ENCODE data around the gene LRRC71. TPM values are rescaled to one million over a fixed set of nuclear protein-coding genes. Genes with fewer than 3 reads are reported as not detected.

LRRC71 gene
- not detected in 2 replicates for total RNA-seq (2014; rRNA removed; shearing (Covaris generic))

DNA sequence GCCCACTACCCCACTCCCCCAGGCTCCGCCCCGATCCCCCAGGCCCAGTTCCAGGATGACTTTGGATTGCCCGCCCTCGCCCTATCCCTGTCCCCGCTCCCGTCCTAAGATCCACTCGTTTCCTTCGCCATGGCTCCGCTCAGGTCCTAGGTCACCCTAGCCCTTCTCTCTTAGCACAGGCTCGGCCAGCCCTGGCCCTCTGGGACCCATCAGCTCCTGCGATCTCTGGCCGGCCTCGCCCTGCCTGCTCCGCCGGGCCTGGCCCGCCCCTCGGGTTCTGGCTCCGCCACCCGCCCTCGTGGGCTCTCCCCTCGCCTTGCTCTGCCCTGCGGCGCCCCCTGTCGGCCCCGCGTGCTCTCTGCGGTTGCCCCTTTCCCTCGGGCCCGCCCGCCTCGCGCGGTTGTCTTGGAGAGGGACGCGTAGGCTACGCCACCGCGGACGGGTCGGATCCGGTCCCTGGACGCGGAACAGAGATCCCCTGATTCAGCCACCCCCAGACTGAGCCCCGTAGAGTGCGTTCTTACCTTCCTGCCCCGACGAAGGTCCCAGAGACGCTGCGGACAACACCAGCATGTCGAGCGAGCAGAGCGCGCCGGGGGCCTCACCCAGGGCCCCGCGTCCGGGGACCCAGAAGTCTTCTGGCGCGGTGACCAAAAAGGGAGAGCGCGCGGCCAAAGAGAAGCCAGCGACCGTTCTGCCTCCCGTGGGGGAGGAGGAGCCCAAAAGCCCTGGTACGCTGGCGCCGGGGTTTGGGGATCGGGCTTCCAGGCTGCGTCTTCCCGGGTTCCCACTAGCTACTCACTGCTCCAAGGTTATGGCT is at the start of gene LRRC71:
Gene LRRC71, plus strand, starts transcription at position 400 of the 820 bp plus-strand sequence. Its CDS starts 172 bp downstream, at position 572.
- DNase-seq (ENCODE audit: low read depth): peak; percentile 87

DNA sequence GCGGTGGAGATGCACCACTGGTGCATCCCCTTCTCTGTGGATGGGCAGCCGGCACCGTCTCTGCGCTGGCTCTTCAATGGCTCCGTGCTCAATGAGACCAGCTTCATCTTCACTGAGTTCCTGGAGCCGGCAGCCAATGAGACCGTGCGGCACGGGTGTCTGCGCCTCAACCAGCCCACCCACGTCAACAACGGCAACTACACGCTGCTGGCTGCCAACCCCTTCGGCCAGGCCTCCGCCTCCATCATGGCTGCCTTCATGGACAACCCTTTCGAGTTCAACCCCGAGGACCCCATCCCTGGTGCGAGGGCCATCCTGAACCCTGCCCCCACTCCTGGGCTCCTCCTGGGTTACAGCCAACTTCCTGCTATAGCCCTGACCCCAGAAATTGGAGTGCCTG is 46.8 kb upstream of the LRRC71 start:
- DNase-seq (ENCODE audit: low read depth): no peak

DNA sequence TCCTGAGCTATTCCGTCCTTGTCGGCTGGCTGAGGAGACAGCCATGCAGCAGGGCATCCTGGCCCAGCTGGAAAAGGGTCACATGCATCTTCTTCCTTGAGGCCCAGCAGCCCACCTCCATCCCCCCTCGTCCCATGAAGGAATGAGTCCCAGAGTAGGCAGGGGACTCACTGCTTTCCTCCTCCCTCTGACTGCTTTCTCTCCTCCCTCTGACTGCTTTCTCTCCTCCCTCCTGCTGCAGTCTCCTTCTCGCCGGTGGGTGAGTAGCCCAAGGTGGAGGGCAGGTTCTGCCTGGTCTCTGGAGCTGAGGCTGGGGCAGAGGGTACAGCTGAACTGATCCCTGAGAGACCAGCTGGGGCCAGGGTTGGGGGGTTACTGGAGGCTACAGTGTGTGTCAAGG is 46.3 kb upstream of the LRRC71 start:
- DNase-seq (ENCODE audit: low read depth): no peak

DNA sequence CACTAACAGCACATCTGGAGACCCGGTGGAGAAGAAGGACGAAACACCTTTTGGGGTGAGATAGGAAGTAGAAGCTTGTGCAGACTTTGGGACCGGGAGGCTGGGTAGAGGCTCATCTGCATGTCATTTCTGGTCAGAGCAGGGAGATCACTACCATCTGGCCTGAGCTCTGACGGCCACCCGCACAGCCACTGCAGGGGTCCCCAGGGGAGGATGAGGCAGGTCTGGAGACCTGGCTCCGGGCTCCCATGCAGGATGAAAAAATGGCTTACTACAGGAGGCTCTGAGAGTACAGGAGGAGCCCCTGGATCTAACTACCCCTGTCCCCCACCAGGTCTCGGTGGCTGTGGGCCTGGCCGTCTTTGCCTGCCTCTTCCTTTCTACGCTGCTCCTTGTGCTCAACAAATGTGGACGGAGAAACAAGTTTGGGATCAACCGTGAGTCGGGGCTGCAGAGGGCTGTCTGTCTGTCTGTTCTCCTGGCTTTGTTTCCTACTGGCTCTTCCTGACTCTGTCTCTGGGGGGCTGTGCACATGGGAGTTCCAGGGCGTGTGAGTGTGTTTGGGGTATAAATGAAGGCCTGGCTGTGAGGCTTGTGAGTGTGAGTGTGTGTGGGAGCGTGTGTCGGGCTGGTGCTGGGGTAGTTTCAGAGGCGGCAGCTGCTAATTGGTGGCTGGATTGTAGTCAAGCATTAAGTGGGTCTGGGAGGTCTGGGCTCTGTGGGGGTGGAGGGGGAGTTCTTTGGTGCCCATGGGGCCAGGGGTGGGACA is 45.7 kb upstream of the LRRC71 start:
- no peak for DNase-seq (ENCODE audit: low read depth)

DNA sequence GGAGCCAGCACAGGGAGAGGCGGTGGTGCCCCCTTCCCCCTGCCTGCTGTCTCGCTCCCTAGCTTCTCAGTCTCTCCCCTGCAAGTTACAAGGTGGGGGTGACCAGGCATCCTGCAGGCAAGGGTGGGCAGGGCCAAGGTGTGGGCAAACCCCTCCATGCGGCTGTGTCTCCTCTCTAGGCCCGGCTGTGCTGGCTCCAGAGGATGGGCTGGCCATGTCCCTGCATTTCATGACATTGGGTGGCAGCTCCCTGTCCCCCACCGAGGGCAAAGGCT is 45.2 kb upstream of the LRRC71 start:
- DNase-seq (ENCODE audit: low read depth): no peak

DNA sequence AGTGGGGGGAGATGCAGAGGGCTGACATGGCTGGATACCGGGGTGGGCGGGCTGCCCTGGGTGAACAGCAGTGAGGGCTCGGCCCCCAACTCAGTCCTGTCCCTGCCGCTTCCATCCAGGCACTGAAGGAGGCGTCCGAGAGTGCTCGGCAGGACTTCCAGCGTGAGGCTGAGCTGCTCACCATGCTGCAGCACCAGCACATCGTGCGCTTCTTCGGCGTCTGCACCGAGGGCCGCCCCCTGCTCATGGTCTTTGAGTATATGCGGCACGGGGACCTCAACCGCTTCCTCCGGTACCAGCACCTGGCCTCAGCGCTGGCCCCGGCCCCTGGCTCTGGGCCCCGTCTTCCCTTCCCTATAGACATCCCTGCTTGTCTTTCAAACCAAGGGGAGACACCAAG is 44.2 kb upstream of the LRRC71 start:
- DNase-seq (ENCODE audit: low read depth): no peak

DNA sequence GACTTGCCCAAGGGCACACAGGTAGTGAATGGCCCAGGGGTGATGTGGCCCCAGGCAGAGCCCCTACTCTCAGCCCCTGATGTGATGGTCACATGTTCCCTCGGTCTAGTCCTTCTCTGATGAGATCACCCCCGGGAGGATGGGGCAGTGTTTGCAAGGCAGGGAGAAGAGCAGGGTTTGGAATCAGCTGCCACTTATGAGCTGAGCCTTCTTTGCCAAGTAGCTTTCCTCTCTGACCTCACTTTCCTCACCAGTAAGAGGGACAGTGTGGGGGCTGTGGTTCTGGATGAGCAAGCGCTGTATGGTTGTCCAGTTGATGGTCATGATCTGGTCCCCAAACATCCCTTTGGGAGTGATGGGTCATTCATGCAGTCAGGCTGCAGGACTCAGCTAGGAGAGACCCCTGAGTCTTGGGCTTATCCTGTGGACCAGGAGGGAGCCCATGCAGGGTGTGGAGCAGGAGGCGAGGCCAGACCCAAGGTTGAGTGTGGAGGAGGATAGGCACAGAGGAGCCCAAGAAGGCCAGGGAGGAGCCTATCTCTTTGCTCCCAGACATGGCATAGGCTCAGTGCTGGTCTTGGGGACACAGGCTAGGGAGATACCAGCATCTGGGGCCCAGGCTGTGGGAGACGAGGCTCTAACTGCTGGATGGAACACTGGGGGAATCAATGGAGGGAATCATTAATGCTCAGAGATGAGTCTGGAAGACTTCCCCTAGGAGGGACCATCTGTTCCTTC is 42.8 kb upstream of the LRRC71 start:
- no peak for DNase-seq (ENCODE audit: low read depth)

DNA sequence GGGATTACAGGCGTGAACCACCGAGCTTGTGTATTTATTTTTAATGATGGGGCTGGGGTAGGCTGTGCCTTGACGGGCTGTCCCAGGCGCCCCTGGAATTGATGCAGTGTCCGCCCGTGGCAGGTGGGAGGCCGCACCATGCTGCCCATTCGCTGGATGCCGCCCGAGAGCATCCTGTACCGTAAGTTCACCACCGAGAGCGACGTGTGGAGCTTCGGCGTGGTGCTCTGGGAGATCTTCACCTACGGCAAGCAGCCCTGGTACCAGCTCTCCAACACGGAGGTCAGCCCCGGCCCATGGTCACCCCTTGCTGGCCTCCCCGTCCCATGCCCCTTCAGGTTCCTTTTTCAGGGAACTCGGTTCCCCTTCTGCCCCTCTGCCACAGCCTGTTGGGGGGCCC is 40.6 kb upstream of the LRRC71 start:
- DNase-seq (ENCODE audit: low read depth): no peak

DNA sequence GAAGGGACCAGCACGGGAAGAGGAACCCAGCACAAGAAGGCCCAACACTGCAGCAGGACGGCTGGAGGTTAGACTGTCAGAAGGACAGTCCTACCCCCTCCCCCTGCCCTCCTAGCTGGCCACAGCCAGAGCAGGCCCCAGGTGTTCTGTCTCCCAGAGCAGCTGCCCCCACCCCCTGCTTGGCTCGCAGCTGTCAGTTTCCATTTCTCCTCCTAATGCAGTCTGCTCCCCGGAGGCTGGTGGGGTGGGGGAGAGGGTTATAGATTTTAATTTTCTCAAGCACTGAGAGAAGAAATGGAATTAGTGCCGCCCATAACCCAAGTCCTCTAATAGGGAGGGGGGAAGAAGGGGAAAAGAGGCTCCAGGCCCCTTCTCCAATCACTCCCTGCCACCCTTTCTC is 40.0 kb upstream of the LRRC71 start:
- no peak for DNase-seq (ENCODE audit: low read depth)

DNA sequence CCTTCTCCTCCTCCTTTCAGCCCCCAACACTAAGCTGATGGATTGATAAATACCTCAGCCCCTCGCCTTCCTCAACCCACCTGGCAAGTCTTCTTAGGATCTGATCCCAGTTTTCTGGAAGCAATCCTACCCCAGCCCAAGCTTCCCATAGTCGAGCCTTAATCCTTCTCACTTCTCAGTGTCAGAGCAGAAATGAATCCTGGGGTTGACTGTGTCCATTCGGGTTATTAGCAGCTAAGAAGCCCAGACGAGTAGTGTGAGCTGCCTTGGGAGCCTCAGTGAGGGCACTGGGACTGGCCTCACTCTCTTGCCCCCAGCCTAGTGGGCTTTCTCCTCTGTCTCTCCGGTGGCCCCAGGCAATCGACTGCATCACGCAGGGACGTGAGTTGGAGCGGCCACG is 39.3 kb upstream of the LRRC71 start:
- no peak for DNase-seq (ENCODE audit: low read depth)

DNA sequence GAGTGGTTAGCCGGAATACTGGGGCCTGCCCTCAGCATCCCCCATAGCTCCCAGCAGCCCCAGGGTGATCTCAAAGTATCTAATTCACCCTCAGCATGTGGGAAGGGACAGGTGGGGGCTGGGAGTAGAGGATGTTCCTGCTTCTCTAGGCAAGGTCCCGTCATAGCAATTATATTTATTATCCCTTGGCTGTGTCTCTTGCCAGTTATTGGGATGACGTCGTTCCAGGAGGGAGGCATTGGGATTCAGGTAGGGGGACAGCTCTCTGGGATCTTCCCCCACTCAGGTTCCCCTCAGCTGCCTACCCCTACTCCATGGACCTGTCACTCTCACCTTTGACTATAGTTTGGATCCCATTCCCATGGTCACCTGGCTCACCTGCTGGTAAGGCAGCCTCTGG is 38.8 kb upstream of the LRRC71 start:
- DNase-seq (ENCODE audit: low read depth): no peak

DNA sequence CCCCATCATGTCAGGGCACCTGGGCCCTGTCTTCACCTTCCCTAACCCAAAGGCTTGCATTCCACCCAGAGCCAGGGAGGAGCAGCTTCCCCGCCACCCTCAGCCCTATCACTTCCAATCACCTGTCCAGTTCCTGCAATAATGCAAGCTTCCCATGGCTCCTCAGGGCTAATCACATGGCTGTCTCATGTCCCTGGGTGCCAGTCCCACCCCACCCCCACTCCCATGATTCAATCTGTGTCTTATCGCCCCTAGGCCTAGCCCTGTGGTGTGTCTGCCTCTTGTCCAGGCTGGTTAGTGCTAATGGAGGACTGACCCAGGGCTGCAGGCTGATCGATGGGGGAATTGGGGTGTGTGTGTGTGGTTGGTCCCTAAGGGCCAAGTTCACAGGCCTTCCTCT is 37.9 kb upstream of the LRRC71 start:
- no peak for DNase-seq (ENCODE audit: low read depth)

DNA sequence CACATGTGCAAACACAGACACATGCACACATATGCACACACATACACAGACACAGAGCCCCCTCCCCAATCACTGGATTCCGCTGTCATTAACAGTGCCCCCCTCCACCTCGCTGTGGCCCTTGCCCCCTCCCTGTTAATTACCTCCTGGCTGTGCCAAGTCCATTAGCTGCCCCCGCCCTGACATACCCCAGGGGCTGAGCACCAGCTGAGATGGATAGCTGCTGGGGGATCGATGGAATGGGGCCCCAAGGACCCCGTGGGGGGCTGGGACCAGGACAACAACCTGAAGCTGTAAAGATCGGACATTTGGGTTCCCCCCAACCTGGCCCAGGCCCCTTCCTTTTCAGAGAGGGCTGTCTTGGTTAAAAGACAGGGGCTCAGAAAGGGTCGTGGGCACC is 36.5 kb upstream of the LRRC71 start:
- no peak for DNase-seq (ENCODE audit: low read depth)

DNA sequence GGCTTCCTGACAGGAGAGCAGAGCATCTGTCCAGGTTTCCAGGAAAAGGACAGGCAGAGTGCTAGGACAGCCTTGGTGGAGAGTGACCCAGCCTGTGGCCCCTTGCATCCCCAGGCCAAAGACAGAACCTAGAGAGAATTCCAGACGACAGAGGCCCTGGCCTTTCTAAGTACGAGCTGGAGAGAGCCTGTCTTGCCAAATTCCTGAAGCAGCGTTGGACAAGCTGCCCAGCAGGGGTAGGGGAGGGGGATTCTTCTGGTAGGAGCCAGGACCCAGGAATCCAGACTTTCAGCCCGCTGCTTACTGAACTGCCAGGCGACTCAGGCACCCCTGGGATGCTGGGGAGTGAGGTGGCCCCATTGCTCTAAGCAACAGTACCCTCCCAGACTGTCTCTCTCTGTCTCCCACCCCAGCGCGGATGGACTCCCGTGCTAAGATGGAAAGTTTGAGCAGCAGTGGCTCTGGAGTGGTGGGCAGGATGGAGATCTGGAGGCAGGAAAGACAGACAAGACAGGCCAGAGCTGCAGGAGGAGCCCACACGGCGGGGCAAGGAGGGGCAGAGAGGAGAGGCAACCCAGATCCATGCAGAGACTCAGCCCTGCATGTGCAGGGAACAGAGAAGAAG is 35.8 kb upstream of the LRRC71 start:
- DNase-seq (ENCODE audit: low read depth): no peak

DNA sequence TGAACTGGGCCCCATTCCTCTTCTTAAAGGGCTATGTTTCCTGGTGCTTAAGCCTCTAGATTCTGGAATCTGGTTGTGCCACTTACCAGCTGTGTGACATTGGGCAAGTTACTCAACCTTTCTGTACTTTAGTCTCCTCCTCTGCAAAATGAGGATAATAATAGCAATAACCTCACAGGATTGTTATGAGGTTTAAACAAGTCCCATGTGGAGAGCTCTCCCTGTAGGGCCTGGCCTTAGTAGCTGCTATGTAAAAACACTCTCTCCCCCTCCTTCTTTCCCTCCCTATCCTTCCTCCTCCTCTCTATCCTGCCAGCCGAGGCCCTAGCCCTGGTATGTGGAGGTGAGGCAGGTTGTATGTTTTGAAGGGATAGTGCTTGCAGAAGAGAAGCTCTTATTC is 35.1 kb upstream of the LRRC71 start:
- DNase-seq (ENCODE audit: low read depth): no peak

DNA sequence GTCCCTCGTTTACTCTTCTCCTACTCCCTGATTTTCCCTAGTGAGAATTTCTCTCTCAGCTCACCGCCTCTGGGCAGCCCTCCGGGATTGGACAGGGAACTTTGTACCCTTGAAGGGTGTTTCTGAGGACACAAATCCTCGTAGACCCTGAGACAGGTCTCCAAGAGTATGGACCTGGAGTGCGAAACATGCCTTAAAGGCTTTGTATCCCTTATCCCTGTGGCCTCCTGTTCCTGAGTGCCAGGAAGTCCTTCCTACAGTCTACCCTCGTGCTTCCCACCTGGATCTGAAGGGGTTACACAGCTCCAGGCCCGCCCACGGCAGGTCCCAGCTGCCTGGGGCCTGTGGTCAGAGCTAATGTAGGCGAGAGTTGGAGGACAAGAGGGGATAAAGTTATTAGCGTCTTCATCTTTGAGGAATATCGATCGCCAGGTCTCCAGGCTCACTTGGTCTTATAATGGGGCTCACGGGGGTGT is 34.5 kb upstream of the LRRC71 start:
- DNase-seq (ENCODE audit: low read depth): no peak

DNA sequence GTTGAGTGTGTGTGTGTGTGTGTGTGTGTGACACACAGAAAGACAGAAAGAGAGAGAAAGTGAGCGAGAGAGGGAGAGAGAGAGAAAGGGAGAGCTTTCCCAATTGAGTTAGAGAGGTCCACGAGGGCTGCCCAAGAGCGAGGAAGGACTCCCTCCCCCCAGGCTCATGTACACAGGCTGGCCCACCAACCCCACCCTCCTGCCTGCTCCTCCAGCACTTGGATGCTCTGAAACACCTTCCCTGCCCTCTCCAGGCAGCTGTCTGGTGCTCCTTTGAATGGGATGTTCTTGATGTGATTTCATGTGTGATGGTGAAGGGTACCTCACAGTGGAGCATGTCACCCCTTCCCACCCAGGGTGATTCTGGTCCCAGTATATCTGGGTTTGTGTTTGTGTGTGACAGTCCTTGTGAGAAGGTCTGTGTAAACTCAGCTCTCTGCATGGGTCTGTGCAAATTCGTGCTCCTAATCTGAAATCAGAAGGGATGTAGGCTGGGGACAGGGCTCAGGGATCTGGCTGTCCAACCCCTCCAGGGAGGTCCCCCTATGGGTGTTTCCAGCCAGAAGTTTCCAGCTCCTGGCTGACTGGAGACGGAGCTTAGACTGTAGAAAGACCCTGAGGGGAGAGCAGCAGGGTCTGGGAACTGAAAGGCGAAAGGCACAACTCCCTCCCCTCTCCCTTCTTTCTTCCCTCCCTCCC is 33.7 kb upstream of the LRRC71 start:
- DNase-seq (ENCODE audit: low read depth): no peak

DNA sequence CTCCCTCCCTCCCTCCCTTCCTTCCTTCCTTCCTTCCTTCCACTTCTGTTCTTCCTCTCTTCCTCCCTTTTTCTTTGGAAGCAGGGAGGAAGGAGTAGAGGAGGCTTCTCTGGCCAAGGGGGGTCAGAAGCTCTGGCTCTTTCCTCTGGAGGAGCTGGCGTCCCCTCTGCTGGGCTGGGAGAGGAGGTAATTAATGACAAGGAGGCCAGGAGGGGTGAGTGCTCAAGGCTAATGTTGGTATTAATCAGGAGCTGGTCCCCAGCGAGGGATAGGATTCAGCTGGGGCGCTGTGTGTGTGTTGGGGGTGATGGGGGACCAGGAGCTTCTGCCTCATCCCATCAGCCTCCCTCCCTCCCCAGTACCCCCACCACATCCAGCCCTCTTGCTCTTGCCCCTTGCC is 33.1 kb upstream of the LRRC71 start:
- DNase-seq (ENCODE audit: low read depth): no peak

DNA sequence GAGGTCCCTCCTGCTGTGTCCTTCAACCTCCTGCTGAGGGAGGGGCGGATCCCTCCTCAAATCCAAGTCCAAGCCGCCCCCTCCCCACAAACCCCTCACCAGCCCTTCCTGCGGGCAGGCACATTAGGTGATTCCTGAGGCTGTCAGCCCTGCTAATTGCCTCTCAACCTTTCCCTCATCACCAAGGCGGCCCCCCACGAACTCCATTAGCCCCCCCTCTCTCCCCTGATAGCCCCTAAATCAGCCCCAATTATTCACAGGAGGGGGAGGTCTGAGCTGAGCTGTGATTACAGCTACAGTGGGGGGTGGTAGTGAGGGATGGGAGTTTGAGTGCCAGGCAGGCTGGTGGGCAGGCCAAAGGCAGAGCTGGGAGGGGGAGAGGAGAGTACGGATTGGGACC is 32.7 kb upstream of the LRRC71 start:
- DNase-seq (ENCODE audit: low read depth): no peak

DNA sequence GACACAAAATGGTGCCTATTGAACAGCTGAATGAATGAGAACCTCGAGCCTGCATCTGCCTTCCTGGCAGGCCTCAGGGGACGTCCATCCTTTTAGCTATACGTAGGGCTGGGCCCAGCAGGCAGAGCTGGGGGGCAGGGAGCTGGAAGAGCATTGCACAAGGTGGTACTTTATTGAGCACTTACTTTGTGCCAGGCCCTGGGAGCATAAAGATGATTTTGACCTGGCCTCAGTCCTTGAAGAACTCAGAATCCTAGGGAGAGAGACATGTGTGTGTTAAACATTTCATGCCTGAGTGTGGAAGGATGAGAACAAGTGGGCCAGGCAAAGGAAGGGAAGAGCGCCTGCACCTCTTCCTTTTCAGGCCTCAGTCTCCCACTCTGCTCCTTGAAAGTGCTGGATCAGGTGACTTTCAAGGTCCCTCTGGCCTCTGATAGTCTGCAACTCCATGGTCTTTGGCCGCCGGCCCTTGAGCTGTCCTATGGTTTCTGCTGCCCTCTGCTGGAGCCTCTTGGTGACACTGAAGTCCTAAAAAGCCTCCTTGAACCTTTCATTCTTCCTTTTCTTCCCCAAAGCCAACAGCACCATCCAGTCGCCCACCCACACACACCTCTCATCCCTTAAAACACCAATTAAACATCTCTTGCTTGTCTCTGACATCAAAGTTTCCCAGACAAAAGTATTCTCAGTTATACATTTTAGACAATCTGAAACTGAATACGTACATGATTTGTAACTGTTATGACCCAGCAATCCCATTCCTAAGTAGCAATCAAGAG is 30.4 kb upstream of the LRRC71 start:
- peak; percentile 75 for DNase-seq (ENCODE audit: low read depth)
